ENCODE measurements around the gene ABCD2. TPM values are rescaled to one million over a fixed set of nuclear protein-coding genes. Genes with fewer than 3 reads are reported as not detected.
A peak's percentile ranks its signal among the peaks of the same experiment; 100 is the strongest.
"Not testable (repeated sequence)": the region's sequence is repeated elsewhere in the genome, so short reads cannot be mapped to it uniquely, and the experiment has no call there.

Gene ABCD2
- total and polyA plus RNA-seq, 4 donors: 4.0 to 21.2 (median 8.9) TPM

GRCh38 chr12:39573971-39574370, 45.6 kb downstream of the ABCD2 start:
- Histone ChIP-seq H3K27me3 (ENCODE audit: control insufficient read depth, insufficient read depth, low read length) (no peaks in the 10 kb centered on the region), H3K4me3 (ENCODE audit: low read depth, low read length) (no peak overlapping the region), H3K9me3 (ENCODE audit: control insufficient read depth, insufficient read depth, low read length) (peaks cover 2% of the 10 kb centered on the region), H3K4me1 (ENCODE audit: control insufficient read depth, insufficient read depth, low read length) (no peaks in the 10 kb centered on the region), H3K36me3 (ENCODE audit: control insufficient read depth, insufficient read depth, low read length) (no peaks in the 10 kb centered on the region), H3K27ac (ENCODE audit: low read depth, low read length) (no peak overlapping the region)
- no CpG with 5 or more reads among the region's 2 CpGs for WGBS (ENCODE audit: insufficient coverage)
- DNase-seq (ENCODE audit: low read depth in 4 of 6, low spot score in 6 of 6): no peak

- peaks cover 2% of the 10 kb centered on the region for H3K9me3 ChIP-seq (ENCODE audit: control insufficient read depth, insufficient read depth, low read length)
- no peaks in the 10 kb centered on the region for H3K27me3 ChIP-seq (ENCODE audit: control insufficient read depth, insufficient read depth, low read length)
- no peaks in the 10 kb centered on the region for H3K4me1 ChIP-seq (ENCODE audit: control insufficient read depth, insufficient read depth, low read length)
- H3K27ac ChIP-seq (ENCODE audit: low read depth, low read length): no peak overlapping the region
- H3K36me3 ChIP-seq (ENCODE audit: control insufficient read depth, insufficient read depth, low read length): no peaks in the 10 kb centered on the region
- no peak overlapping the region for H3K4me3 ChIP-seq (ENCODE audit: low read depth, low read length)
- DNase-seq (ENCODE audit: low read depth in 4 of 6, low spot score in 6 of 6): peak in 1 of 6 donors; percentile 79
Observed at GRCh38 chr12:39572551-39572950, 47.1 kb downstream of the ABCD2 start.

GRCh38 chr12:39571351-39571750, 48.3 kb downstream of the ABCD2 start:
- DNase-seq (ENCODE audit: low read depth in 4 of 6, low spot score in 6 of 6): no peak
- WGBS (ENCODE audit: insufficient coverage): no CpG with 5 or more reads among the region's 4 CpGs
- Histone ChIP-seq H3K4me1 (ENCODE audit: control insufficient read depth, insufficient read depth, low read length) (no peaks in the 10 kb centered on the region), H3K27ac (ENCODE audit: low read depth, low read length) (no peak overlapping the region), H3K27me3 (ENCODE audit: control insufficient read depth, insufficient read depth, low read length) (no peaks in the 10 kb centered on the region), H3K9me3 (ENCODE audit: control insufficient read depth, insufficient read depth, low read length) (peaks cover 2% of the 10 kb centered on the region), H3K36me3 (ENCODE audit: control insufficient read depth, insufficient read depth, low read length) (no peaks in the 10 kb centered on the region), H3K4me3 (ENCODE audit: low read depth, low read length) (no peak overlapping the region)

- Histone ChIP-seq H3K36me3 (ENCODE audit: control insufficient read depth, insufficient read depth, low read length) (peaks cover 2% of the 10 kb centered on the region), H3K27me3 (ENCODE audit: control insufficient read depth, insufficient read depth, low read length) (no peaks in the 10 kb centered on the region), H3K4me1 (ENCODE audit: control insufficient read depth, insufficient read depth, low read length) (no peaks in the 10 kb centered on the region), H3K9me3 (ENCODE audit: control insufficient read depth, insufficient read depth, low read length) (no peaks in the 10 kb centered on the region), H3K27ac (ENCODE audit: low read depth, low read length) (no peak overlapping the region), H3K4me3 (ENCODE audit: low read depth, low read length) (no peak overlapping the region)
- DNase-seq (ENCODE audit: low read depth in 4 of 6, low spot score in 6 of 6): no peak
Observed at GRCh38 chr12:39553476-39553875, 66.1 kb downstream of the ABCD2 start.

- H3K27ac ChIP-seq (ENCODE audit: low read depth, low read length); H3K4me1 ChIP-seq (ENCODE audit: control insufficient read depth, insufficient read depth, low read length); H3K36me3 ChIP-seq (ENCODE audit: control insufficient read depth, insufficient read depth, low read length); DNase-seq (ENCODE audit: low read depth in 4 of 6, low spot score in 6 of 6); H3K4me3 ChIP-seq (ENCODE audit: low read depth, low read length); H3K9me3 ChIP-seq (ENCODE audit: control insufficient read depth, insufficient read depth, low read length); H3K27me3 ChIP-seq (ENCODE audit: control insufficient read depth, insufficient read depth, low read length): not testable (repeated sequence)
- WGBS (ENCODE audit: insufficient coverage): no CpG with 5 or more reads among the region's 2 CpGs
Observed at GRCh38 chr12:39544211-39544610, 75.4 kb downstream of the ABCD2 start.

- Histone ChIP-seq H3K27ac (ENCODE audit: low read depth, low read length) (no peak overlapping the region), H3K4me3 (ENCODE audit: low read depth, low read length) (no peak overlapping the region), H3K27me3 (ENCODE audit: control insufficient read depth, insufficient read depth, low read length) (no peaks in the 10 kb centered on the region), H3K4me1 (ENCODE audit: control insufficient read depth, insufficient read depth, low read length) (no peaks in the 10 kb centered on the region), H3K9me3 (ENCODE audit: control insufficient read depth, insufficient read depth, low read length) (no peaks in the 10 kb centered on the region), H3K36me3 (ENCODE audit: control insufficient read depth, insufficient read depth, low read length) (no peaks in the 10 kb centered on the region)
- WGBS (ENCODE audit: insufficient coverage): 40% methylated on average over 1 of the region's 2 CpGs
- DNase-seq (ENCODE audit: low read depth in 4 of 6, low spot score in 6 of 6): no peak
Observed at GRCh38 chr12:39541471-39541870, 78.1 kb downstream of the ABCD2 start.

GRCh38 chr12:39538679-39539104, 80.9 kb downstream of the ABCD2 start:
- WGBS (ENCODE audit: insufficient coverage): 97% methylated on average over 15 of the region's 18 CpGs
- Histone ChIP-seq H3K27me3 (ENCODE audit: control insufficient read depth, insufficient read depth, low read length) (no peaks in the 10 kb centered on the region), H3K4me3 (ENCODE audit: low read depth, low read length) (no peak overlapping the region), H3K4me1 (ENCODE audit: control insufficient read depth, insufficient read depth, low read length) (no peaks in the 10 kb centered on the region), H3K36me3 (ENCODE audit: control insufficient read depth, insufficient read depth, low read length) (no peaks in the 10 kb centered on the region), H3K27ac (ENCODE audit: low read depth, low read length) (no peak overlapping the region), H3K9me3 (ENCODE audit: control insufficient read depth, insufficient read depth, low read length) (no peaks in the 10 kb centered on the region)
- DNase-seq (ENCODE audit: low read depth in 4 of 6, low spot score in 6 of 6): no peak

GRCh38 chr12:39533951-39534350, 85.7 kb downstream of the ABCD2 start:
- Histone ChIP-seq H3K27ac (ENCODE audit: low read depth, low read length) (no peak overlapping the region), H3K4me3 (ENCODE audit: low read depth, low read length) (no peak overlapping the region), H3K4me1 (ENCODE audit: control insufficient read depth, insufficient read depth, low read length) (no peaks in the 10 kb centered on the region), H3K36me3 (ENCODE audit: control insufficient read depth, insufficient read depth, low read length) (no peaks in the 10 kb centered on the region), H3K27me3 (ENCODE audit: control insufficient read depth, insufficient read depth, low read length) (no peaks in the 10 kb centered on the region), H3K9me3 (ENCODE audit: control insufficient read depth, insufficient read depth, low read length) (no peaks in the 10 kb centered on the region)
- no peak for DNase-seq (ENCODE audit: low read depth in 4 of 6, low spot score in 6 of 6)

- H3K27me3 ChIP-seq (ENCODE audit: control insufficient read depth, insufficient read depth, low read length): no peaks in the 10 kb centered on the region
- H3K36me3 ChIP-seq (ENCODE audit: control insufficient read depth, insufficient read depth, low read length): no peaks in the 10 kb centered on the region
- H3K27ac ChIP-seq (ENCODE audit: low read depth, low read length): no peak overlapping the region
- no peaks in the 10 kb centered on the region for H3K4me1 ChIP-seq (ENCODE audit: control insufficient read depth, insufficient read depth, low read length)
- DNase-seq (ENCODE audit: low read depth in 4 of 6, low spot score in 6 of 6): no peak
- H3K4me3 ChIP-seq (ENCODE audit: low read depth, low read length): no peak overlapping the region
- no CpG with 5 or more reads among the region's 4 CpGs for WGBS (ENCODE audit: insufficient coverage)
- no peaks in the 10 kb centered on the region for H3K9me3 ChIP-seq (ENCODE audit: control insufficient read depth, insufficient read depth, low read length)
Observed at GRCh38 chr12:39532448-39532847, 87.2 kb downstream of the ABCD2 start.

- no peaks in the 10 kb centered on the region for H3K4me1 ChIP-seq (ENCODE audit: control insufficient read depth, insufficient read depth, low read length)
- no peaks in the 10 kb centered on the region for H3K36me3 ChIP-seq (ENCODE audit: control insufficient read depth, insufficient read depth, low read length)
- H3K27me3 ChIP-seq (ENCODE audit: control insufficient read depth, insufficient read depth, low read length): no peaks in the 10 kb centered on the region
- H3K9me3 ChIP-seq (ENCODE audit: control insufficient read depth, insufficient read depth, low read length): peaks cover 4% of the 10 kb centered on the region
- no peak for DNase-seq (ENCODE audit: low read depth in 4 of 6, low spot score in 6 of 6)
- no peak overlapping the region for H3K4me3 ChIP-seq (ENCODE audit: low read depth, low read length)
- WGBS (ENCODE audit: insufficient coverage): 96% methylated on average over 2 of the region's 2 CpGs
- H3K27ac ChIP-seq (ENCODE audit: low read depth, low read length): no peak overlapping the region
Observed at GRCh38 chr12:39526974-39527373, 92.6 kb downstream of the ABCD2 start.

GRCh38 chr12:39522167-39522566, 97.4 kb downstream of the ABCD2 start:
- not testable (repeated sequence) for H3K9me3 ChIP-seq (ENCODE audit: control insufficient read depth, insufficient read depth, low read length); H3K27ac ChIP-seq (ENCODE audit: low read depth, low read length); H3K27me3 ChIP-seq (ENCODE audit: control insufficient read depth, insufficient read depth, low read length); H3K4me3 ChIP-seq (ENCODE audit: low read depth, low read length); H3K4me1 ChIP-seq (ENCODE audit: control insufficient read depth, insufficient read depth, low read length); DNase-seq (ENCODE audit: low read depth in 4 of 6, low spot score in 6 of 6); H3K36me3 ChIP-seq (ENCODE audit: control insufficient read depth, insufficient read depth, low read length)

Data from spinal cord (tissue), 10 donors.